Stimulated activated CD4-positive, alpha-beta T cell treated with anti-CD3 and anti-CD28 coated beads, Interleukin-1b, Interleukin-23, amount 100 ng/mL, for 4 hours (primary cell): ENCODE data around the gene PMAIP1.
A peak's percentile ranks its signal among the peaks of the same experiment; 100 is the strongest.
"Not testable (repeated sequence)": the region's sequence is repeated elsewhere in the genome, so short reads cannot be mapped to it uniquely, and the experiment has no call there.

Source experiments
- DNase-seq, 2 donors: peaks; one replicate each; pipeline ENCODE4 v3.0.0-alpha.2; 2020; ENCODE audit warnings: low read depth in 2 of 2

The PMAIP1 gene

GRCh38 chr18:59899298-59900221 is at the start of gene PMAIP1:
TSS of gene PMAIP1 (plus strand) at chr18:59899996. CDS start at chr18:59900178, 182 bp downstream.
- DNase-seq = peak; percentile 83 to 84

GRCh38 chr18:59851784-59852399 is 47.9 kb upstream of the PMAIP1 start:
- no peak for DNase-seq

- DNase-seq = no peak
These were observed 47.2 kb upstream of the PMAIP1 start for GRCh38 chr18:59852548-59852947.

- DNase-seq = no peak
These were observed 46.4 kb upstream of the PMAIP1 start for GRCh38 chr18:59853380-59853779.

GRCh38 chr18:59853988-59854387 is 45.8 kb upstream of the PMAIP1 start:
- DNase-seq = not testable (repeated sequence)

GRCh38 chr18:59861009-59861408 is 38.8 kb upstream of the PMAIP1 start:
- DNase-seq = no peak

- DNase-seq = no peak
These were observed 37.6 kb upstream of the PMAIP1 start for GRCh38 chr18:59861963-59862819.

GRCh38 chr18:59865241-59865986 is 34.4 kb upstream of the PMAIP1 start:
- DNase-seq = no peak

GRCh38 chr18:59866551-59867269 is 33.1 kb upstream of the PMAIP1 start:
- DNase-seq = no peak

- no peak for DNase-seq
These were observed 32.3 kb upstream of the PMAIP1 start for GRCh38 chr18:59867337-59868104.

- no peak for DNase-seq
These were observed 29.1 kb upstream of the PMAIP1 start for GRCh38 chr18:59870623-59871130.

GRCh38 chr18:59871711-59872362 is 28.0 kb upstream of the PMAIP1 start:
- DNase-seq = no peak

- DNase-seq = no peak
These were observed 26.2 kb upstream of the PMAIP1 start for GRCh38 chr18:59873641-59874040.

- no peak for DNase-seq
These were observed 25.6 kb upstream of the PMAIP1 start for GRCh38 chr18:59874166-59874565.

GRCh38 chr18:59876310-59876626 is 23.5 kb upstream of the PMAIP1 start:
- DNase-seq = no peak

- DNase-seq = no peak
These were observed 22.4 kb upstream of the PMAIP1 start for GRCh38 chr18:59877361-59877760.

GRCh38 chr18:59878644-59879043 is 21.2 kb upstream of the PMAIP1 start:
- no peak for DNase-seq

GRCh38 chr18:59881728-59882656 is 17.8 kb upstream of the PMAIP1 start:
- no peak for DNase-seq
